NCI-H187 (cell line): ENCODE data around the gene GNAS.
A peak's percentile ranks its signal among the peaks of the same experiment; 100 is the strongest.
"Not testable (repeated sequence)": the region's sequence is repeated elsewhere in the genome, so short reads cannot be mapped to it uniquely, and the experiment has no call there.

Experiments used
- DNase-seq, 2 experiments: peaks; one replicate each; lab custom pipeline; 2025; lab: John Stamatoyannopoulos, UW

The GNAS gene

DNA sequence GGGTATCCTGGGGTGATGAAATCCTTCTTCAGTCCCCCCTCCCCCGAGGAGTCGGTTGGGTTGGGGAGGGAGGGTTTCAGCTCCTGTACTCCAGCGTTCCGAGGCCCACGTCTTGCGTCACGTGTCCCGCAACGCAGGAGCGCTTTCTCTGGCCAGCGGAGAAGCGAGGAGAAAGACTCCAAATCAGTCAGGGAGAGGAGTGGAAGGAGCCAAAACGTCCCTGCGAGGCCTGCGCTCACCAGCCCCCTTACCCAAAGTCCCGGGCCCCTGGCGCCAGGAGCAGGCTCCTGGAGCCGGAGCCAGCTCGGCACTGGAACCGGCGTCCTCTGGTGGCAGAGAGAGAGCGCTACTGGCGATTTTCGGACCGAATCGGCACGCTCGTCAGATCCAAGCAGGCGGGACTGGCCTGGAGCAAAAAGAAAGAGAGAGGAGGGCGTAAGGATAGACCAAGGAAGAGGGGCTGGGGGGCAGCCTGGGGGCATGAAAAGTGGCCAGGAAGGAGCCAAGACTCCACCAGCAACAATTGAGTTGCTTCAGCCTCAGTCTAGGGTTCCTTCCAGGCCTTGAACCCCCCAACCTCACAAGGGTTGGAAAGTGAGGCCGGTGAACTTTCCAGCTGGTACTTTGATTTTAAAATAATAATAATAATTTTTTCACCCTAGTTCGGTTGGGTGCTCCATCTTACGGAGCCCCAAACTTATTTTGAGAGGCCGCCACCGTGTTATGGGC is at the start of gene GNAS:
TSS of gene GNAS (plus strand) at position 174 of the 729 bp plus-strand sequence.
- no peak for DNase-seq

GRCh38 chr20:58803533-58803932 is 49.0 kb upstream of the GNAS start:
- DNase-seq: no peak

GRCh38 chr20:58807801-58808200 is 44.7 kb upstream of the GNAS start:
- no peak for DNase-seq

DNA sequence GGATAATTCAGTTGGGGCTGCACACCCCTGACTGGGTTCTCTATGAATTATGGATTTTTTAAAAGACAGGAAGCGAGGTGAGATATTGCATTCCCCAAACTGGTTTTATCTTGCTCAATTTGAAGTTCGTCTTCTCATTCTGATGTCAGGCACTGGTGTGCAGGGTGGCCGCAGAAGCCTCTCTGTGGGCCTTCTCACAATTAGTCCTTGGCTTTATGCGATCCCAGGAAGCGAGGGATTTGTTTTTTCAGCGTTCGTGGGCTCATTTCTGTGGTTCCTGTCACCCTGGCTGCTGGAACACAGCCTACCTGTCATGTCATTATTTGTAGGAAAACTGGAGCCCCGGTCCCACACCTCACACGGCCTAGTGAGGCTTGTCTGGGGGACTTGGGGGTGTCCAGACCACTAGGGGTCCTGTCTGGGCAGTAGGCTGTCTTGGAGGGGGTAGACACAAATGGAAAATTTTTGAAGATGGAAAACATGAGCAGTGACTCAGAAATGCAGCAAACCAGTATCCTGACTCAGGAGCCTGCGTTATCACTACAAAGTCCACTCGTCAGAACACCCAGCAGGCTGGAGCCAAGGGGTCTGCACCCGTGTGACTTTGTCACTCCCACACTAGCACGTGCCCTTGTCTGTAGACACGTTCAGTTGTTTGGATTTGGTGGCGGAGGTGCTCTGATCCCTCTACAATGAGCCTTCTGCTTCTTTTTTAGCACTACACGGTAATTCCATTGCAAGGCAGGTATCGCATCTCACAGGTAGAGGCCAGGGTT is 44.1 kb upstream of the GNAS start:
- DNase-seq: no peak

DNA sequence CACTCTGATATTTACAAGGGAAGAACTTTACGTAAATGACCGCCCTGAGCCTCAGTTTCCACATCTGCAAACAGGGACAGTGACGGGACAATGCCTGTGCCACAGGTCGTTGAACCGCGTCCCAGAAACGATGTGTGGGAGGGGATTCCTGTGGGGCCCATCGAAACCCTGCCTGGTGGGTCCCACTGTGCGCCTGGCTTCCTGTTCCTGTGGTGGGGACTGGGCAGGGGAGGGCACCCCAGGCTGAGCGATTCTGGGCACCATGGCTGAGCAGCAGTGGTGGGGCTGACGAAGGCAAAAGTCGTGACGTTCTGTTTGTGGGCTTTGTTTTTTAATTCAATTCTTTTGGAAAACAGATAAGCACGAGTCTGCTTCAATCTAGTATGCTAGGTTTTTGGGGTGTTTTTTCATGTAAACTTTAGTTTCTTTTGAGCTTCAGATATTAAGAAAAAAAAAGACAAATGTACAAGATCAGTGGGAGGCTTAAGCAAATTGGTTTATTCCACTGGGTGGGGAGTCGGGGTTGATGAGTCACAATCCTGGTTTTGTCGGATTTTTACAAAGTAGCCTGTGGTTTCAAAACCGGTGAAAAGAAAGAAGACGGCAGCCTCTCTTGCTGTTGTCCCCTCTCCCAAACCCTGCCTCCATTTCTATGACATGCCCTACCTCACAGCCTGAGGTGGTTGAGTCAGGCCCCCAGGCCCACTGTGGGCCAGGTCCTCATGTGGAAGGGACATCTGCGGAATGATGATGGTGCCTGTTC is 42.2 kb upstream of the GNAS start:
- no peak for DNase-seq

DNA sequence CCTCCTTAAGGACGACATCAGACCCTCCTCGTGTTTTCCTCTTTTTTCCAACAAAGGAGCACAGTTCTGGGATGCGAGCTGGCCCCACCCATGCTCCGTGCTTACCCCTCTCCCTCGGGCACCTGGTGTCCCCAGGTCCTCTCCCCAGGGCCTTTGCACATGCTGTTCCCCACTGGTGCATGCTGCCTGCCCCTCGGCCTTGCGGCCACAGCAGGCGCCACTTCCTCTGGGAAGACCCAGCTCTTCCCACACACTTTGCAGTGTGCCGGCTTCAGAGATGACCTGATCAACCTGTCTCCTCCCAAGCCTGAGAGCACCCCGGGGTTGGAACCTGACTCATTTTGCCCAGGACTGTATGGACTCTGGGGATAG is 41.7 kb upstream of the GNAS start:
- no peak for DNase-seq

DNA sequence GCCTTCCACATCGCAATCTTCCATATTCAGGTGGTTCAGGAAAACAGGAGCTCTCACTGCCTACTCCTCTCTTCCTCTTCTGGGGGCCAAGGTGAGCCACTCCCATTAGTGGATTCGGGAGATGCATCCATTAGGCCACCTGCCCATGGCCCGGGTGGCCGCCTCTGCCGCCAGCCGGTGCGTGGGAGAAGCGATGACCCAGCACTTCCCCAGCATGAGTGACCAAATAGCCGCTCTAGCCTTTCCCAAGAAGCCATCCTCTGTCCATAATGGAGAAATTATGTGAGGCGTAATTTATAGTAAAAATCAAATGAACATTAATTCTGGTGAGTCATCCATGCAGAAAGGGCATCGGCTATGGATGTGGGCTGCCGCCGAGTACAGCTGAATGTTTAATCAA is 41.2 kb upstream of the GNAS start:
- no peak for DNase-seq

DNA sequence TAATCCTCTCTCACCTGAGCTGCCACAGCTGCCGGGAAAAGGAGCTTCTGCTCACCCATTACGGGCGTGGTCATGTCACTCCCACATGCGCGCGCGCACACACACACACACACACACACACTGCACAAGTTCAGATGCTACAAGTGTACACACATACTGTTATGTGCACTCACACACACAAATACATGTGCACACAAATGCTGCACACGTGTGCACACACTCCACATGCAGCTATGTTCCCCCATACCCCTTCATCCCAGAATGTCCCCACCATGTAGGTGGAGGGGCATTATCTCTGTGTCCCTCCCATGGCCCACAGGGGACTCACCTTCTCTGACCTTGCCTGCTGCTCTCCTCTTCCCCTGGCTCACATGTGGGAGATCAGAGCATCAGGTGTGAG is 39.1 kb upstream of the GNAS start:
- no peak for DNase-seq

DNA sequence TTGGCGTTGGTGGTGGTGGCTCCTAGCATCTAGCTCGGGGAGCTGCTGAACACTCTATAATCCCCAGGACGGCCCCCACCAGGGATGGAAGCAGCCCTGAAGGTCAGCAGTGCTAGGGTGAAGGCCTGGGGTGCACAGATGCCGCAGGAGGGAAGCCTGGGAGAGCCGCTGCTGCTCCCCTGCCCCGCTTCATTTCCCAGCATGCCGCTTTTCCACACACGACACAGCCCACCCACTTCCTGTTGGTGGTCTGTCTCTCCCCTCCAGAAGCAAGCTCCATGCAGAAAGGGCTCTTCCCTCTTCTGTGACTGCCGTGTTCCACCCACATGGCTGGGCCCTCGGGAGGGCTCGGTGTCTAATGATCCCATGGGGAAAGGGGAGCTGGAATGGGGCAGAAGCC is 37.1 kb upstream of the GNAS start:
- DNase-seq: no peak

GRCh38 chr20:58816051-58816450 is 36.5 kb upstream of the GNAS start:
- no peak for DNase-seq

DNA sequence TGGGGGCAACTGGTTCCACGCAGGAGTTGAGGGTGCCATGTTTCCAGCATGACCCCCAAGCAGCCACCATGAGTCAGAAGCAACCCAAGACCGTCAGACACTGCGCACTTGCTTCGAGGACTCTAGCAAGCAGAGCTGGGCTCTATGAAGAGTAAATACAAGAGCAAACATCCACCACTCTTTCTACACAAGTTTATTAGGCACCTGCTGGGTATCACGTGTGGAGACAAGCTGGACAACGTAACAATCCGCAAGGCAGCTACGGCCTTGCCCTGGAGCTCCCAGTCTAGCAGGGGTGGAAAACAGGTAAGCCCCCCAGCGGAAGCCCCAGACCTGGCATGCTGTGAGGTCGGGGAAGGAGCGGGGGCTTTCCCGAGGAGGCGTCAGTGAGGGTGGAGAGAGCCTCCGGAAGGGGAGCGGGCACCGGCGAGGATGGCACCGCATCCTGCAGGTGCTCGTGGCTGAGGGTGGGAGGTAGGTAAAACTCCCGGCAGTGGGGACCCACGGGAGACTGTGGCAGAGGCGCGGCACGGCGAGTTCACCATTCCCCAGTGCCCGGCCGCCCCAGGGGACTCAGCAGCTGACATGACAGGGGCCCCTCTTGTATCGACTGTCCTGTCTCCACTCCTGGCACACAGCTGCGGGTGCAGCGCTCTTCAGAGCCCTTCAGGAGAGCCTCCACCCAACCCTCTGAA is 35.4 kb upstream of the GNAS start:
- no peak for DNase-seq

DNA sequence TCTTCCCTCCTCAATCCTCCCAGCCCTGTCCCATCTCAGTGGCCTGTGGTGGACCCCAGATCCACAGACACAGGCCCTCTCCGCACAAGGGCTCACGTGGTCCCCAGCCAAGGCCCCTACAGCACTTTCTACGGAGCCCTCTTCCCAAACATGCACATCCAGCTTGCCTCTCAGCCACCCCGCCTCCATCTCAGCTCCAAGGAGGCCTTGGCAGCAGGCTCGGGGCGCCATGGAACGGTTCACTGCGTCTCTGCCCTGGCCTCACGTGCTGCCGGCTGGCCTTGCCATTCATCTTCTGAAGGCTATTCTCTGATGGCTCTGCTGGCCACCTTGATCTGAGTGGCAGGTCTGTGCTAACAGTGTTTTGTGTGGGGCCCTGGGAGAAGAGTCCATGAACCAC is 34.8 kb upstream of the GNAS start:
- DNase-seq: no peak

GRCh38 chr20:58818586-58819285 is 33.8 kb upstream of the GNAS start:
- peak; percentile 73 to 80 for DNase-seq

DNA sequence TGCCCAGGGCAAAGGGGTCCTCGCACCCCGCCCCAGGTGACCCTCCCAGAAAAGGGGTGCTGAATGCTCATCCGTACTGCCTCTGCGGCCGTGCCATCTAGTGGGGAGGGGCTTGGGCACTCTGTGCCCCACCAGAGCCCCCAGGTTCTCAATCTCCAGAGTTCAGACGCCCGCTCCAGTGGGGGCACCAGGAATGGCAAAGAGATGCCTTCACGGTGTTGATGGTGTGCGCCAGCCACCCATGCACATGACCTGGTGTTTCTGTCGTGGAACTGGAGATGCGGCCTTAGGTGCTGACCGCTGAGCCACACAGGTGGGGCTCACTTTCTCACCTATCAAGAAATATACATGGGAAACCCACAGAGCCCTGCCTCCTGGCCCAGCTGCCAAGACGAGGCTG is 32.6 kb upstream of the GNAS start:
- DNase-seq: no peak

GRCh38 chr20:58820515-58820914 is 32.0 kb upstream of the GNAS start:
- DNase-seq: not testable (repeated sequence)

DNA sequence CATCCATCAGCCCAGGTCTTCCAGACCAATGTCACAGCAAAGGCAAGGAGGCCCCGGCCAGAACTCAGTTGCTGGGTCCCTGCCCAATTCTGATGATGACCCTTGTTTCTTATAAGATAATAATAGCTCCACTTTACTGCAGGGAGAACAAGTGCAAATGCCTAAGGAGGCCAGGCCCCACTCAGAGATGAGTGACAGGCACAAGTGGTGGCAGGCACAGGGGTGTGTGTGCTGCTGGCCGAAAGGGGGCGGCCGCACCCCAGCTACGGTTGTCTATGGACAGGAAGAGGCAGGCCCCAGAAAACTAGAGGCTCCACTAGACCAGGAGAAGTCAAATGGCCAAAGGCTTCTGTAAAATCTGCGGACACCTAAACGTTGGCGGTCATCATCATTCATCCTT is 30.4 kb upstream of the GNAS start:
- DNase-seq: no peak

GRCh38 chr20:58822748-58823730 is 29.5 kb upstream of the GNAS start:
- no peak for DNase-seq

DNA sequence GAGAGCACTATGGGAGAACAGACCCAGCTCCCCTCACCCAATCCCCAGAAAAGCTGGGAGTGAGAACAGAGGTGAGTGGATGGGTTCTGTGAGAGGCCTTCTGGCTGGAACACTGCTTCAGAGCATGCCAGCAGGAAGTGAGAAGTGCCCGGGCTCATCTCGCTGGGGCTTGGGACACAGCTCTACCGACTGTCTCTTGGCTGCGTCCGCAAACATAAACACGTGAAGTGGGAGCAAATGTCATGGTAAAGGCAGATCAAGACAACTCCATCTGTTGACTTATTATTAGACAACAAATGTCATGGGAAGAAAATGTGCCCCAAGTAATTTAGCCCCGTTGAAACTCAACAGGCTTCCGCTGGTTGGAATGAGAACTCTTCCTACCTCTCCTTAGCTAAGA is 27.7 kb upstream of the GNAS start:
- no peak for DNase-seq

DNA sequence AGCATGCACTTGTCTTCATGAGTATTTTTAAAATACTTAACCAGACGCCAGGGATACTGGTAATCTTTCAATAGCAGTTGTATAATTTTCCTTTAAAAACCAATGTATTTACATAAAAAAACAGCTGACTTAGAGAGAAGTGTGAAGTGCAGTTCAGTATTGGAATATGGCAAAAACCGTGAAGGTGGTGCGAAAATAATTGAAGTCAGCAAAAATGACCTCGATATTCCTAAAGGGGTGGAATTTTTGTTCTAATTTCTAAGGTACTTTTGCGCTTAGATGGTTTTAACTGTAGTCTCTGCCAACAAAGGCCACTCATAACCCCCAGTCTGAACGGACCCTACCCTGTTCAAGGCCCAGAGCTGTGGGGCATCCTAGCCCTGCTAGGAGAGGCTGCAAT is 27.1 kb upstream of the GNAS start:
- DNase-seq: no peak

- DNase-seq: no peak
These were observed 26.2 kb upstream of the GNAS start for GRCh38 chr20:58826271-58826670.
